Left renal pelvis (tissue), 4 donors: ENCODE results near the gene ZBTB42. TPM values are rescaled to one million over a fixed set of nuclear protein-coding genes. Genes with fewer than 3 reads are reported as not detected.

Experiments
- DNase-seq, 4 donors: peaks; one replicate each; pipeline ENCODE4 v3.0.0-alpha.2; 2013; ENCODE audit warnings: low read depth in 4 of 4, low spot score in 3 of 4
- polyA plus RNA-seq, 4 donors: library from polyadenylated mRNA; unstranded; fragments of 120-200 nt; gene quantifications; one replicate each; pipeline ENCODE4 v1.2.1, GENCODE V29; 2013; ENCODE audit not compliant: insufficient read length in 4 of 4

The ZBTB42 gene
- polyA plus RNA-seq, 4 donors, result 2.0 to 4.7 (median 3.9) TPM

DNA sequence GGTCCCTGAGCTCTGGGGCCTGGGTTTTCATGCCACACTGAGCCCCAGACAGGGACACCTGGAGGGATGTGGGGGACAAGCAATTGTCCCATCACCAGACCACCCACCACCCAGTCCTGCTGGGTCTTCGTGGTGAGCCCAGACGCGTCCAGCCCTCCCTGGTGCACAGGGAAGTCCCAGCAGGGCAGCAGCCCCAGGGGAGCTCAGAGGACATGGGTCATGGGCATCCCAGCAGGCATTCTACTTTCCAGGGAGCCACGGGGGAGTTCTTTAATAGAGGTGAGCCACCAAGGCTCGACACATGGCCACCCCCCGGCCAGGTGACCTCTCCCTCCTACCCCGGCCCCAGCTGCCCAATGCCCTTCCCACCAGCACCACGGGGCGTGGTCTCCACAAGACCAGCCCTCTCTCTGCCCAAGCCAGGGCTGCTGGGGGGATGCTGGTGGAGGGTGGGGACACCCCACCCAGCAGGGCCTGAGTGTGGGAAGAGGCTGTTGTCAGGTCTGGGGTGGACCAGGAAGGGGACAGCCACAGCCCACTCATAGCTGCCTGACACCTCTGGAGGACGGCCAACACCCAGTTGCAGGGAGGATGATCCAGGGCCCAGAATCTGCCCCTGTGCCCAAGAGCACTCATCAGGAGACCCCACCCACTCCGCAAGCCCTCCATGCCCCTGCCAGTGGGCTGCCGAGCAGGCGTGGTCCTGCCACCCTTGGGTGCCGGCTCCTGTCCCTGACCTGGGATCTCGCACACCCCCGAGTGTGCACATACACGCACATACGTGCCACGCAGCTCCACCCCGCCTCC lies 19.4 kb upstream of the ZBTB42 start:
- no peak for DNase-seq

DNA sequence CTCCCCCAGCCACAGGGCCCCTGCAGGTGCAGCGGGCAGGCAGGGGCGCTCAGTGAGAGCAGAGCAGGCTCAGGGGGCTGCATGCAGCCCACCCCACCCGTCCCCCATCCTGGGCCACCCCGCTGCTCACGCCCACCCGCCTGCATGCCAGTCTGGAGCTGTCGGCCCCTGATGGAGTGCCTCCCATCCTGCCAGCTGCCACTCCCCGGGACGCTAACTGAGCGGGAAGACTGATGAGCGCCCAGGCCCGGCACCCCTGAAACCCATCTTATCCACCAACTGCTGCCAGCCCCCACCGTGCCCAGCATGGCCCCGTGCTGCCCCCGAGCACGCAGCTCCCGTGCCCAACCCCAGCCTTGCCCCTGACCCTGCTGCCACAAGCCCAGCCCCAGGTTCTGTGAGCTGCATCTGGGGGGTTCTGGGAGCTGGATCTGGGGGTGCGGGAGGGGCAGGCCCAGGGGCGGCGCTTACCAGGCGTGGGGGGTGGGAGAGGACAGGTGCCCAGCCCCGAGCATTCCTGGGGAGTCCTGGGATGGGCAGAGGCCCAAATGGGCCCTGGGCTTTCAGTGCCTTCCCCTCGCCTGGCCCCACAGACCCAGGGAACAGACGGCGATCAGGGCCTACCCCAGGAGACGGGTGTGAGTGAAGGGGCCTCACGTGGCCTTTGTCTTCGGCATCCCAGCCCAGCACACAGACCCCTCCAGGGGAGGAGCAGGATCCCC lies 18.7 kb upstream of the ZBTB42 start:
- no peak for DNase-seq

DNA sequence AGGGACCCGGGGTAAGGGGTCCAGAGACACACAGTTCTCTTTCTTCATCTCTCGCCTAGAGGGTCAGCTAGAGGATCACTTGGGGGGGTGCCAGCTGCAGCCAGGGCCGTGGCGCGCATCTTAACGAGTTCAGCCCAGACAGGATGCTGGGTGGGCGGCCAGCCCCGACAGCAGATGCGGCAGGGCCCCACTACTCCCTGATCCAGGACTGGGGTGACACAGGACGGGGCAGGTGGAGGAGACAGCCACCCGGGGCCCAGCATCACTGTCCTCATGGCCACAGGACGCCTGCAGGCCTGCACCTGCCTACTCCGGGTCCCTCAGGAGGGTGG lies 18.1 kb upstream of the ZBTB42 start:
- no peak for DNase-seq

DNA sequence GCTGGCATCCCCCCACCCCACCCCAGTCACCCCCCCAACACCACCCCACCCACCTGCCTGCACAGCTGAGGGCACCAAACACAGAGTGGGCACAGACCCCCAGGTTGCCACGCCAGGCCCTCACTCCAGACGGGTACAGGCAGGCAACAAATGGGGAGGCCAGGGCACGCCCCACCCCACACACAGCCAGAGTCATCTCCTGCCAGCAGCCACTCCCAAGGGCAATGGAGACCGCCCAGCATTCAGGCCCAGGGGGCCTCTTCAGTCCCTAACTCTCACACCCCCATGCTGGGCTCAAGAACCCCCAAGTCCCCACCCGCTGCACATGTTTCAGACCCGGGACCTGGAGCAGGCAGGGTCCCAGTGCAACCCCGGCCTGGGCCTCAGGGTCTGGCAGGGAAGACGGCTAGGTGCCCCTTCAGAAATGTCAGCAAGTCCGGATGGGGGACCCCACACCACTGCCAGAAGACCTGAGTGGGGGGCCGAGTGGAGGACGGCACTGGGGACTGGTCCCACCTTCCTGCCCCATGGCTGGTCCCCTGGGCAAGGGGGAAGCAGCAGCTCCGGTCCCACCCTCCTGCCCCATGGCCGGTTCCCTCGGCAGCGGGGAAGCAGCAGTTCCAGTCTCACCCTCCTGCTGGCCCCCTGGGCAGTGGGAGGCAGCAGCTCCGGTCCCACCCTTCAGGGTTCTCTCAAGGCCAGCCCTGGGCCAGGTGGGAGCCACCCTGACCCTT lies 17.2 kb upstream of the ZBTB42 start:
- DNase-seq, result no peak

DNA sequence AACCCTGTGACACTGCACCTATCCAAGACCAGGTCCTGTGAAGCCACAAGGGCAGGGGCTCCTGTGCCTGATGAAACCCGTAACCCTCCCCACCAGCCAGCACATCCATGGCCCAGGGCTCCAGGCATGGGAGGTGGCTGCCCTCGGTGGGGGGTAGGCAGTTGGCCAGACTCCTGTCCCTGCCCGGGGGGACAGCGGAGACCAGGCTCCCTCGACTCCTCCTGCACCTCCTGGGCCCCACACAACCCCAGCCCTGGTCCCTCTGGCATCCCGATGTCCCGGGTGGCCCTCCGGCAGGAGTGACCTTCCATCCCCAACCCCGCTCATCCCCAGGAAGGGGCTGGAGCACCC lies 16.7 kb upstream of the ZBTB42 start:
- DNase-seq, result no peak

DNA sequence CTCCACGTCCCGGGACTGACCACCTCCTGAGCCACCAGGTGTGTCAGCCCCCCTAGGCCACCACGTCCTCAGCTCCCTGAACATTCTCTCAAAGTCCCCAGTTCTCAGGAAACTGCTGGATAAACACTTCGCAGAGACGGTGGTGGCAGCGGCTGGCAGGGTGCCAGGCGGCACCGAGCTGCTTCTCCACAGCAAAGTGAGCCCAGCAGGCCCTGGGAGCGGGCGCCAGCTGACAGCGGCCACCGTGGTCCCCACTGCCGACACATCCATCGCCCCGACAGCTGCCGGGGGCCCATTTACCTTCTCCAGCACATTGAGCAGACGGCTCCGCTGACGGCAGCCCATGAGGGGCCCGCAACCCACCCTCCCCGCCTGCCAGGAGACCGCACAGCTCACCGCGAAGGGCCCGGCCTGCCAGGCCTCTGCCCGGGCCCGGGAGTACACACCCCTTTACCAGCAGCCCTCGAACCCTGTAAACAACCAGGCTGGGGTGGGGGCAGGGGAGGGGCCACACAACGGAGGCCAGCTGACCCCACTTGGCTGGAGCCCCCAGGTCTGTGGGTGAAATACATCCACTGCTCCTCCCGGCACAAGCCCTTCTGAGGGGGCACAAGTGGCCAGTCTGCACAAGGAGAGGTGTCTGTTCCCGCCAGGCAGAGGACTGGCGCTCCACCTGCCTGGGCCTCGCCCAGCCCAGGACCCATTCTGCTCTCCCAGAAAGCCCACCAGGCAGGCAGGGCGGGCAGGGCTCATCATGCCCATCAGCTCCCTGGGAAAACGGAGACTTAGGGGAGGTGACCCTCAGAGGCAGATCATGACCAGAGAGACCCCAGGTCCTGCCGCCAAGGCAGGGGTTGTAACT lies 15.8 kb upstream of the ZBTB42 start:
- DNase-seq, result no peak

DNA sequence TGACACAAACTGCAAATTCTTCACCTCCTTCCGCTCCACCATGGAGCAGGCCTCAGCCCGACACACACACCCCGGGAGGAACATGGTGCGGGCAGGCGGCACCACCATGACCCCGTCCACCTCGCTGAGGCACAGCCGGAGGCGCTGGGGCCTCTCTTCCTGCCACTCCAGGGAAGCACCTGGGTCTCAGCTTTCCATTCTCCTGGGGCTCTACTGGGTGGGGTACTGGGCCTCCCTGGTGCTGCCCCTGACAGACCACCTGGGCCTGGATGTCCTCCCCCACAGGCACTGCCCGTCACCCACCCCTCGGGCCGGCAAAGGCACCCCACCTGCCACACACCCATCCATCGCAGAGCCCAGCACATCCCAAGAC lies 15.2 kb upstream of the ZBTB42 start:
- DNase-seq, result no peak

DNA sequence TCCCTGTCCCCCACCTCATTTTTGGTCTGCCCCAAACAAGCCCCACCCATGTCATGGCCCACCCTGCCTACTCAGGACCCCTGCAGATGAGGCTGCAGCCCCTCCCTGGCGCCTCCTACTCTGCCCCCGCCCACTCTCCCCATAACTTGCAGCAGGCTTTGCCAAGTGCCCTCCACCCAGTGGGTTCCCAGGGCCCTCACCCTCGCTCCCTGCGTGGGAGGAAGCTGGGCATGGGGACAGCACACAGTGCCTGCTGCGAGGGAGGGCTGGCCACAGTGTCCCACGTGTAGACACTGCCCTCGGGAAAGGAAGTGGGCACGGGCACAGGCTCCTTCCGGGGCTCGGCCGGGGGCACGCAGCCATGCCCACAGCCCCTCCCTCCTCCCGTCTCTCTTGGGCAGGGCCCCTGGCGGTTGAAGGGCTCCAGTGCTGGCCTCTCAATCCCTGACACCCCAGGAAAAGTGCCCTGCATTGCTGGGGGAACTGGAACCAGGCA lies 14.8 kb upstream of the ZBTB42 start:
- DNase-seq, result no peak

DNA sequence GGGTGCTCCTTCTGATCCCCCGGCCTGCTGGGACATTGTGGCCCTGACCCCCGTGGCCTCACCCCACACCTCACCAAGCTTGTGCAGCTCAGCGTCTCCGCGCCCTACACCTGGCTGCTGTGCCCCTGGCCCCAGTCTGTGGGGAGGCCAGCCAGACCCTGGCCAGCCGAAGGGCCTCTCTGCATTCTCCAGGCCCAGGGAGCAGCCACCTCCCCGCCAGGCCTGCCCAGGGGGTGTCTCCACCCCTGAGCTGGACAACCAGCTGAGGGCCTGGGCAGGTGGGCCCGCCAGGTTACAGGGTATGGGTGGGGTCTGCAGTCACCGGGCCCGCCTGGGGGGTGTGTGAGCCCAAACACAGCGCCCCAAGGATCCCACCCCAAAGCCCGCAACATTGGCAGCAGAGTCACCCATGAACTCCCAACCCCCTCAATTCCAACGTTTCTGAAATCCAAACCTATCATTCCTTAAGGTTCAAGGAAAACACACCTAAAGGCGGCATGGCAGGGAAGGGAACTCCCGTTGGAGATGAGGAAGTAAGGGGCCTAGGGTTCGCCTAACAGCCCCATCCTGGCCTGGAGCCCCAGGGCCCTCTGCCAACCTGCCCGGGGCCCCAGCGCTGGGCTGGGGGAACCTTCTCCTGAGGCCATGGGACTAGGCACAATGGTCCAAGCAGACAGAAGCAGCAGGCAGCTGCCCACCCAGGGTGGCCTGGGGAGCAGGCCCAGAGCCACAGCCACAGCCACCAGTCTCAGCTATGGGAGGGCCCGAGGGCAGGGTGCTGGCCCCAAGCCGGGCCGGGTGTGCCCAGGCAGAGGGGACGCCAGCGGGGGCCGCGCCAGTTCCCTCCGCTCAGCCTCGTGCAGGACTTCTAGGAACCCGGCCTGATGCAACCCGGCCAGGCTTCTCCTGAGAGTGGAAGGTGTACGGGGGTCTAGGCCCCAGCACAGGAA lies 13.9 kb upstream of the ZBTB42 start:
- DNase-seq, result no peak

DNA sequence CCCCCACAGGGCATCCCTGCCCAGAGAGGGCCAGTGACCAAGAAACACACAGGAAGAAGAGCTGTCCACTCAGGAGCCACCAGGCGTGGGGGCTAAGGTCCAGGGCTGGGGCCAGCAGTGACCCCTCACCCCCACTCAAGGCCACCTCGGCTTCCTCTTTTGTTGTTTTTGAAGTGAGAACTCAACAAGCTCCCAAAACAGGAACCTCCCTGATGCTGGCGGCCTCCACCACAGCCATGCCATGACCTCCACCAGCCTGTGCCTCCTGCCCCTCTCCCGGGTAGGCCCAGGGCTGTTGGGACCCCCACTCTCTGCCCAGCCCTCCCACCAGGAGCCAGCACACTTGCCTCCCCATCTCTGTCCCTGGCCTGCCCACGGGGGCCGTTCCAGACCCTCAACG lies 13.2 kb upstream of the ZBTB42 start:
- DNase-seq, result no peak

DNA sequence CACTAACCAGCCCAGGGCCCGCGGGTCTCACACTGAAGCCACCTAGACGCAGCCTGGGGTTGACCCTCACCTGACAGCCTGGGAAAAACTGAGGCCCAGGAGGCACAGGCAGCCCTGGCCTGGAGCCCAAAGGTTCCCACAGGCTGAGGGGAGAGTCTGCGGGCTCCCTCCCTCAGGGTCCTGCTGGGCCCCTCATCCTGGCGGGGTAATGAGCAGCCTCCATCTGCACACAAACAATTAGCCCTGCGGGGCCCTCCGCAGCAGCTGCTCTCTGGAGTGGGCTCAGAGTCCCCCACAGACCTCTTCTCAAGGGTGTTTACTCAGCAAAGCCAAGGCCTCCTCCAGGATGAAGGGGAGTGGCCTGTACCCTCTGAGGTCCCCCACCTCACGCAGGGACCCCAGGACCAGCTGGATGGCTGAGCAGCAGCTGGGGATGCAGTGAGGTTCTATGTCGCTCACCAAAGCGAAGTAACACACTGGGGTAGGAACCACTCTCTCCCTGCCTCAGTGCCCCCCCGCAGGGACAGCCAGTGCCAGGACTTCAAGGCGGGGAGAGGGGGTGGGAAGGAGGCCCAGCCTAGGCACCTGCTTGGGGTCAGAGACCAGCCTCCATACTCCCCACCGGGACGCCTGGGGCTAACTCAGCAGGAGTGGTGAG lies 12.6 kb upstream of the ZBTB42 start:
- no peak for DNase-seq

DNA sequence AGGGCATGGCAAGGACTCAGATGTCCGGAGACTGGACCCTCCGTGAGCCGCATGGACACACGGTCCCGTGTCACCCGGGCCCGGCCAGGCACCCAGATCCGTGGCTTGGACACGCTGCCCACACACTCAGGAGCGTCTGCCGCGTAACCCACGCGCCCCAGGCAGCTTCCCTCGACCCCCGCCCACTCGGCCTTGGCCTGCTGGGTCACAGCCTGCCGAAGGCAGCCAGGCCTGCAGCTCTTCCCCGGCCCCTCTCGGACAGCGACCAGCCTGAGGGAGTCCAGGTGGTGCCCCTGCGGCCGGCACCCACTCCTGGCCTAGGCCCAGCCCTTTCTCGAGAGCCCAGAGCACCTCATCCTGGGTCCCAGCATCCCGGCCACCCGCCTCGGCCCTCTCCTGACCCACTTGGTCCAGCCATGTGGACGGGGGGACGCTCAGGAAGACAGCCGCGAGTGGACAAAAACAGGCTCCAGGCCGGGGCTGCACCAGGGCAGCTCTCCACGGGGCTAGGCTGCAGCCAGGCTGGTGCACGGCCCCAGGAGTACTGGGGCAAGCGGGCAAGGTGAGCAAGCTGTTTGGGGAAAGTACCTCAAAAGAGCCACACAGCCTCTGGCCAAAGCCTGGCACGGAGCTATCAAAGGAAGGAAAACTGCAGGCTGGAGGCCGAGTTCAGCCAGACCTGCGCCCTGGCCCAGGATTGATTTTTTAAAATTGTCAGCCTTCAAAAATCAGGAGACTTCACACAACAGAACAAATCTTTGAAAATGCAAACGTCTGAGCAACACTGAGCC lies 11.8 kb upstream of the ZBTB42 start:
- DNase-seq, result no peak

DNA sequence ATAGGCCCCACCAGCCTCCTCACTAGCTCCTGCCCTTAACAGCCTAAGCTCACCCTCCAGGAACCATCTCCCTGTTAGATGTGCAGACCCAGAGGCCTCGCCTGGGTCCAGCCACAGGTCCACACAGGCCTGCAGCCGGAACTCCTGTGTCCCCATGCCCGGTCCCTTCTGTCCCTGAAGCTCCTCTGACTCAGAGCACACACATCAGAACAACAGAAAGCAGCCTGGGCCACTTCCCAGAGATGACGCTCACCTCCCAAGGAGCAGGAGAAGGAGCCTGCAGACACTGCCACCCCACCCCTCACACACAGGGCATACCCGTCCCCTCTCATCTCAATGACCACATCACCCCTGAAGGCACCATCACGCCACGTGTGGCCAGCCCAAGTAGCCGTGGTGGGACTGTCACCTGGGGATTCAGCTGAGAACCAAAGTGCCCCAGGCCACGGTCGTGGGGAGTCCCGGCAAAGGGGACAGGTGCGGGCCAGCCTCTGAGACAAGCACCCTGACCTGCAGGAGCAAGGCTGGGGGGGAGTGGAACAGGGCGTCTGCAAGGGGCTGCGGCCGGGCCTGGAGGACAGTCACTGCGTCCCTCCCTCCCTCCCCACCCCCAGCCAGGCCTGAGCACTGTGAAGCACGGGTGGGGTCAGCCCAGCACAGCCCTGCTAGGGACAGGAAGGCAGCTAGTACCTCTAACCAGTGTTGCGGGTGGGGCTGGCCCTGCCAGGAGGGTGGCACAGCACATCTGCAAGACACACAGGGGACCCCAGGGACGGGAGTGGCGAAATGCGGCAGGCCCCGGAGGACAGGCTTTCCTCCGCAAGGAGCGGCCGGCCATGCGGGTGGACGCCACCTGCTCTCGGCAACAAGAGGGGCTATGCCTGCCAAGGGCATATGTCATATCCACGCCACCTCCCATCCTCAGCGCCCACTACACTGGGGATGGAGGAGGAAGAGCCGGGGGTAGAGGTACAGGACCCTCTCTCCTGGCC lies 10.9 kb upstream of the ZBTB42 start:
- no peak for DNase-seq

DNA sequence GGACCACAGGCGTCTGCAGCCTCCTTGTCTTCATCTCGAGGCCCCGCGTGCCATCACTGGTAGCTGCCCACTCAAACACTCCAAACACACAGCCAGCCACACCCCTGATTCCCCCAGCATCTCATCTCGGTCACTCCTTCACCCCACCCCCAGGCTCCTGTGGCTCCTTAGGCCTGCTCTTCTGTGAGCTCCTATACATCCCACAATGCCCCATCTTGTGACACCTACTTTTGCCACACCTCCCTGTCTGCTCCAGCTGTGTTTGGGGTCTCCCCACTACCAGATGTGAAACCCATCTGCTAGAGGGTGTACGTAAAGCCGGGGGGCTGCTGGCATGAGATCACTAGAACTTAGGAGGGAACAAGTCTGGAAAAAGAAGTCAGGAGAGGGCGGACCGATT lies 9.5 kb upstream of the ZBTB42 start:
- no peak for DNase-seq

DNA sequence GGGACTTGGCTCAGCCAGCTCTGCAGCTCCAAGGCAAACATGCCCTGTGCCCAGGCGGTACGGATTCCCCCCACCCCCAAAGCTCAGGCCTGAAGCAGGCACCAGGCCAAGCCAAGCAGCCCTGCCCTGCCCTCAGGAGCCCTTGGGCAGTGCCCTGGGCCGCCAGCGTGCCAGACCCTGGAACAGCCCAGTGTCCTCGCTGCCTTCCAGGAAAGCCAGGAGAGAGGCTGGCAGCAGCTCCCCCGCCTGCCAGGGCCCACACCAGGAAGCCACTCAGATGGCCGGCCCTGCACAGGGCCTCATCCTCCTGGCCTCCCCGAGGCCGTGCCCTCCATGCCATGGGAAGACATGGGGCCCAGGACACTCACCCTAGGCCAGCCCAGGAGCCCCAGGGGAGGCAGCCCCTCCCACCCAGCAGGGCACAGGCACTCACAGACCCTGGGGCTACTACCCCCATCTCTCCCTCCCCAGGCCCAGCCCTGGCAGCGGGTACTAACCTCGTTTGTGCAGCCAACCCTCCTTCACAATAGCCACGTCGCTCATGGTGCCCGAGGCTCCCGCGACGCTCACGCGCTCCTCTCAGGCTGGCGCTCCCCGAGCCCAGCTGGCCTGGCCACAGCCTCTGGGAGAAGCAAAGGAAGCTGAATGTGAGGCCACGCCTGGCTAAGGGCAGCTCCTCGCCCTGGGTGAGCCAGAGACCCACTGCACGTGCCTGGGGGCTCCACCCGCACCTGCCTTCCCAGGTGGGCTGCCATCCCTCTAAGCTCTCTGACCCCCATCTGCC lies 8.6 kb upstream of the ZBTB42 start:
- DNase-seq, result no peak

DNA sequence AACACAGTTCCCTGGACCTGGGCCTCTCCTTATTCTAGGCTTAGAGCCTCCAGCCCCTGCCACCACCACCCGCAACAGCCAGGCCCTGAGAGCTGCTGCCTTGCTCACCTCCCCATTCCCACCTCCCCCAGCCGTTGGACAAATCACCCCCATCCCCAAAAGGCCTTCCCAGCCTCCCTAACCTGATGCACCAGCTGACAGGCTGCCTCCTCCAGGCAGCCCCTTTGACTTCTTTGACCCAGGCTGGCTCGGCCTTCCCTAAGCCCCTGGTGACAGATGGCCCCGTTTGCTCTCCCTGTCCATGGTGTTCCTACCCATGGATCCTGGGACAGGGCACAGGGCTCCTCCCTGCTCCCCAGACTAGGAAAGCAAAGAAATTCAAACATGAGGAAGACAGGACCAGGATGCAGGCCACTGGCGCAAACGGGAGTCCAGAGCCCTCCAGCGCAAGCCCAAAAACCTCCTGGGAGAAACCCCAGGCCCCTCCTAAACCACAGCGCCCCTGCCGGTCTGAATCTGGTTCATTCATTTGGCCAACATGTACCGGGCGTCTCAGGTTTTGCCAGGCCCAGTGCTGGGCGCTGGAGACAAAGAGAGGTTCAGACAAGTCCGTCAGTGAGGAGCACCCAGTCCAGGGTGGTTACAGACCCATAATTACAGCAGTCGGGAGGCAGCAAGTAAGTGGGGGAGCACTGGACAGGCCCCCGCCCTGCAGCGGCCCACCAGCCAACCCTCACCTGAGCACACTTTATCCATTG lies 7.8 kb upstream of the ZBTB42 start:
- DNase-seq, result no peak
